Naive B cell (primary cell): Measurements from ENCODE around the gene MEIS1. TPM values are rescaled to one million over a fixed set of nuclear protein-coding genes. Genes with fewer than 3 reads are reported as not detected.

Experiments used
- ATAC-seq, 2 donors: fragments of 150-1000 bp; cut with Tn5 transposase; 2 replicates each; pipeline ENCODE4 v1.10.0; 2021; ENCODE audit warnings: low read depth in 2 of 2, mild to moderate bottlenecking in 2 of 2, moderate library complexity in 2 of 2
- DNase-seq: peaks from one replicate; pipeline ENCODE4 v3.0.0; 2022
- H3K27ac Mint-ChIP-seq, 6 donors: one replicate each; pipeline ENCODE4 v1.8.0; 2020 to 2022; ENCODE audit warnings: mild to moderate bottlenecking in 6 of 6, mixed read lengths in 6 of 6, moderate library complexity in 5 of 6, inconsistent platforms in 2 of 6
- H3K27me3 Mint-ChIP-seq, 3 donors: one replicate each; pipeline ENCODE4 v1.8.0; 2021 to 2022; ENCODE audit warnings: mixed read lengths in 3 of 3, mild to moderate bottlenecking in 1 of 3
- H3K36me3 Mint-ChIP-seq, 2 donors: one replicate each; pipeline ENCODE4 v1.8.0; 2020 to 2022; ENCODE audit warnings: mixed read lengths in 2 of 2, inconsistent platforms in 1 of 2, mild to moderate bottlenecking in 1 of 2
- H3K4me1 Mint-ChIP-seq, 3 donors: one replicate each; pipeline ENCODE4 v1.8.0; 2020 to 2022; ENCODE audit warnings: mixed read lengths in 3 of 3, inconsistent platforms in 1 of 3, mild to moderate bottlenecking in 1 of 3, moderate library complexity in 1 of 3
- H3K4me3 Mint-ChIP-seq, 8 donors: one replicate each; pipeline ENCODE4 v1.8.0; 2020 to 2022; ENCODE audit warnings: mild to moderate bottlenecking in 8 of 8, mixed read lengths in 8 of 8, moderate library complexity in 8 of 8, inconsistent platforms in 2 of 8
- H3K9me3 Mint-ChIP-seq, 7 donors: one replicate each; pipeline ENCODE4 v1.8.0; 2020 to 2022; ENCODE audit warnings: mixed read lengths in 7 of 7, mild to moderate bottlenecking in 5 of 7, inconsistent platforms in 2 of 7, moderate library complexity in 1 of 7
- polyA plus RNA-seq, 6 donors: library from polyadenylated mRNA; unstranded; fragments of 300-500 nt; fragmentation: Illumina TruSeq; gene quantifications; one replicate each; pipeline ENCODE4 v1.2.3, GENCODE V29; 2021; ENCODE audit warnings: low read depth in 6 of 6

The MEIS1 gene
- polyA plus RNA-seq, 6 donors from 2014 or later: 0.56 to 1.9 (median 0.90) TPM; not detected in 3

GRCh38 chr2:66573416-66573815 is 138.5 kb downstream of the MEIS1 start:
- H3K4me1 Mint-ChIP-seq: peaks cover 19 to 35% (median 27%) of the 10 kb centered on the region in 3 donors
- peak overlapping the region in 1 of 8 donors; percentile 74 for H3K4me3 Mint-ChIP-seq
- peaks cover 0 to 2% (median 0%) of the 10 kb centered on the region in 7 donors for H3K9me3 Mint-ChIP-seq
- peaks cover 51 to 67% (median 57%) of the 10 kb centered on the region in 3 donors for H3K27me3 Mint-ChIP-seq
- ATAC-seq (no peak), DNase-seq (no peak)
- H3K36me3 Mint-ChIP-seq: no peaks in the 10 kb centered on the region
- H3K27ac Mint-ChIP-seq: no peak overlapping the region

GRCh38 chr2:66573821-66574233 is 138.9 kb downstream of the MEIS1 start:
- peak overlapping the region in 1 of 8 donors; percentile 80 for H3K4me3 Mint-ChIP-seq
- H3K27me3 Mint-ChIP-seq: peaks cover 51 to 69% (median 59%) of the 10 kb centered on the region in 3 donors

DNA sequence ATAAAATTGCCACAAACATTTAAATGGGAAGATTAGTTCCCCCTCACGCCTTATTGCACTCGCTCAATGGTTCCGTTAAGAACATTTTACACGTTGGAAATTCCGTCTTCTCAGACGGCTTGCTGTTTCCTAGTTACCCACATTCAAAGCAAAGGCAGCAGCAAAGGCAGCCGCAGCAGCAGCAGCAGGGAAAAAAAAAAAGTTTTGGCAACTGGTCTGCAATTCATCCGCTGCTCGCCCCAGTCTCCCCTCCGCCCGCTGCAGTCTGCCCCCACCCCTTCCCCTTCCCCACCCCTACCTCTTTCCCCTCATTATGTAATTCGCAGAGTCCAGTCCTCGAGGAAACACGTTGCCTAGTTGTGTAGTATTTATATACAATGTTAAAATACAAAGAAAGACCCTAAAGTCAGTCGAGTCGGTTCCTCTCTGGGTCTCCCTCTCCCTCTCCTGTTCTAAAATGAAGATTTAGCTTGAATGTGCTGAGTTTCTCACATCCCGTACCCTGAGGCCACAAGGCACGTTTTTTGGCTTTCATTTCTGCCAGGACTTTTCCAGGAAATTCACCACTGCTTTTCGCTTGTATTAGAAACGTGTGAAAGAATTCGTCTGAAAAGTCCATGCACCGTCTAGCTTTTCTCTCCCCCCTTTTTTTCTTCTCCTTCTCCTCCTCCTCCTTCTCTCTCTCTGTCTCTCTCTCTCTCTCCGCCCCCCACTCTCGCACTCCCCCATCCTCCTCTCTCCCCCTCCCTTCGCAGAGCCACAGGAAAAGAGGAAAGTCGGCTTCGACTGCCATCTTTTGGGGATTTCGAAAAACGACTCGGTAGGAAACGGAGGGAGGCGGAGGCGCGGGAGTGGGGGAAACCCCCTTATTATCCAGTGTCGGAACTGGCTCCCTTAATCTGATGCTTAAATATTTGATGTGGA is 140.0 kb downstream of the MEIS1 start:
- DNase-seq: no peak

More at GRCh38 chr2:66573821-66574233, 138.9 kb downstream of the MEIS1 start:
- H3K27ac Mint-ChIP-seq: no peak overlapping the region
- peaks cover 19 to 35% (median 27%) of the 10 kb centered on the region in 3 donors for H3K4me1 Mint-ChIP-seq
- DNase-seq (no peak), ATAC-seq (no peak)
- no peaks in the 10 kb centered on the region for H3K36me3 Mint-ChIP-seq
- H3K9me3 Mint-ChIP-seq: peaks cover 0 to 3% (median 0%) of the 10 kb centered on the region in 7 donors

GRCh38 chr2:66575625-66576310 is 140.8 kb downstream of the MEIS1 start:
- H3K4me3 Mint-ChIP-seq: peak overlapping the region; percentile 5 to 88 (median 75)
- H3K9me3 Mint-ChIP-seq: peaks cover 0 to 16% (median 2%) of the 10 kb centered on the region in 7 donors
- ATAC-seq: peak; percentile 23
- H3K27me3 Mint-ChIP-seq: peaks cover 51 to 73% (median 63%) of the 10 kb centered on the region in 3 donors
- peak overlapping the region in 1 of 6 donors; percentile 64 for H3K27ac Mint-ChIP-seq
- H3K36me3 Mint-ChIP-seq: no peaks in the 10 kb centered on the region
- DNase-seq: no peak
- peaks cover 19 to 32% (median 29%) of the 10 kb centered on the region in 3 donors for H3K4me1 Mint-ChIP-seq

More for the DNA sequence above, 140.0 kb downstream of the MEIS1 start:
- H3K9me3 Mint-ChIP-seq: peaks cover 0 to 13% (median 2%) of the 10 kb centered on the region in 7 donors
- ATAC-seq: peak; percentile 35 to 43
- H3K27ac Mint-ChIP-seq: peak overlapping the region in 2 of 6 donors; percentile 50 to 64
- peaks cover 19 to 30% (median 27%) of the 10 kb centered on the region in 3 donors for H3K4me1 Mint-ChIP-seq
- H3K27me3 Mint-ChIP-seq: peaks cover 49 to 70% (median 63%) of the 10 kb centered on the region in 3 donors
- no peaks in the 10 kb centered on the region for H3K36me3 Mint-ChIP-seq
- H3K4me3 Mint-ChIP-seq: peak overlapping the region; percentile 31 to 88 (median 76)

DNA sequence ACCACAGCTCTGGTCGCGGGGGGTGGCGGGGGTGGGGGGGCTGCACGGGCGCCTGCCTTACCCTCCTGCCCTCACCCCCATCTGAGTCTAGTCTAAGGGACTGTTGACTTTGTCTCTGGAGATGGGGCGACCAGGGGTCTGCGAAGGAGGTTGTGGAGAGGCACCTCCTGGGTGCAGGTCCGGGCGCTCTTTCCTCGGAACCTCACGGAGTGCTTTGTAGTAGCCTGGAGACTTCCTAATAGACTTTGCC is 141.3 kb downstream of the MEIS1 start:
- Mint-ChIP-seq H3K27me3 (peaks cover 55 to 76% (median 60%) of the 10 kb centered on the region in 3 donors), H3K27ac (no peak overlapping the region), H3K4me1 (peaks cover 19 to 36% (median 33%) of the 10 kb centered on the region in 3 donors), H3K9me3 (peaks cover 0 to 21% (median 5%) of the 10 kb centered on the region in 7 donors), H3K4me3 (peak overlapping the region in 7 of 8 donors; percentile 5 to 75 (median 54)), H3K36me3 (no peaks in the 10 kb centered on the region)
- ATAC-seq (no peak), DNase-seq (no peak)

GRCh38 chr2:66576561-66577320 is 141.8 kb downstream of the MEIS1 start:
- H3K9me3 Mint-ChIP-seq: peaks cover 0 to 21% (median 5%) of the 10 kb centered on the region in 7 donors

GRCh38 chr2:66577321-66578053 is 142.6 kb downstream of the MEIS1 start:
- DNase-seq (no peak), ATAC-seq (no peak)
- peaks cover 47 to 68% (median 51%) of the 10 kb centered on the region in 3 donors for H3K27me3 Mint-ChIP-seq
- peak overlapping the region in 2 of 6 donors; percentile 75 to 91 for H3K27ac Mint-ChIP-seq
- peaks cover 0 to 21% (median 5%) of the 10 kb centered on the region in 7 donors for H3K9me3 Mint-ChIP-seq
- peaks cover 19 to 37% (median 33%) of the 10 kb centered on the region in 3 donors for H3K4me1 Mint-ChIP-seq
- peak overlapping the region in 7 of 8 donors; percentile 24 to 64 (median 35) for H3K4me3 Mint-ChIP-seq
- H3K36me3 Mint-ChIP-seq: no peaks in the 10 kb centered on the region

More at GRCh38 chr2:66576561-66577320, 141.8 kb downstream of the MEIS1 start:
- H3K4me3 Mint-ChIP-seq: peak overlapping the region in 7 of 8 donors; percentile 9 to 75 (median 54)
- ATAC-seq: no peak
- no peak for DNase-seq
- H3K36me3 Mint-ChIP-seq: no peaks in the 10 kb centered on the region
- H3K27ac Mint-ChIP-seq: peak overlapping the region in 2 of 6 donors; percentile 48 to 75
- H3K27me3 Mint-ChIP-seq: peaks cover 51 to 73% (median 55%) of the 10 kb centered on the region in 3 donors
- peaks cover 19 to 37% (median 33%) of the 10 kb centered on the region in 3 donors for H3K4me1 Mint-ChIP-seq

- Mint-ChIP-seq H3K27me3 (peaks cover 47 to 68% (median 51%) of the 10 kb centered on the region in 3 donors), H3K36me3 (no peaks in the 10 kb centered on the region), H3K9me3 (peaks cover 0 to 21% (median 5%) of the 10 kb centered on the region in 7 donors), H3K4me3 (peak overlapping the region in 2 of 8 donors; percentile 13 to 34), H3K27ac (peak overlapping the region in 2 of 6 donors; percentile 66 to 91), H3K4me1 (peaks cover 19 to 37% (median 33%) of the 10 kb centered on the region in 3 donors)
- ATAC-seq (no peak), DNase-seq (no peak)
Observed at GRCh38 chr2:66578054-66578686, 143.2 kb downstream of the MEIS1 start.

- ATAC-seq (no peak), DNase-seq (no peak)
- Mint-ChIP-seq H3K27me3 (peaks cover 47 to 65% (median 51%) of the 10 kb centered on the region in 3 donors), H3K4me1 (peaks cover 19 to 37% (median 31%) of the 10 kb centered on the region in 3 donors), H3K9me3 (peaks cover 0 to 21% (median 5%) of the 10 kb centered on the region in 7 donors), H3K27ac (peak overlapping the region in 1 of 6 donors; percentile 62), H3K36me3 (no peaks in the 10 kb centered on the region), H3K4me3 (peak overlapping the region in 1 of 8 donors; percentile 34)
Observed at GRCh38 chr2:66578687-66579106, 143.8 kb downstream of the MEIS1 start.

GRCh38 chr2:66579186-66580126 is 144.5 kb downstream of the MEIS1 start:
- Mint-ChIP-seq H3K27ac (peak overlapping the region in 1 of 6 donors; percentile 38), H3K27me3 (peaks cover 45 to 57% (median 49%) of the 10 kb centered on the region in 3 donors), H3K4me3 (peak overlapping the region in 2 of 8 donors; percentile 27 to 36), H3K36me3 (no peaks in the 10 kb centered on the region), H3K4me1 (peaks cover 18 to 37% (median 31%) of the 10 kb centered on the region in 3 donors), H3K9me3 (peaks cover 0 to 21% (median 5%) of the 10 kb centered on the region in 7 donors)
- ATAC-seq (no peak), DNase-seq (no peak)
